HG03378 (cell line): ENCODE data around the gene CST4.
"Not testable (repeated sequence)": the region's sequence is repeated elsewhere in the genome, so short reads cannot be mapped to it uniquely, and the experiment has no call there.

Experiments used
- ATAC-seq: cut with Tn5 transposase; IDR thresholded peaks from one replicate; pipeline ENCODE4 v1.9.1; 2021; ENCODE audit warnings: mild to moderate bottlenecking, moderate library complexity; ENCODE audit not compliant: unreplicated experiment

The CST4 gene

GRCh38 chr20:23690581-23690980 is 1.7 kb upstream of the CST4 start:
- ATAC-seq, result no peak

GRCh38 chr20:23689399-23689690 is 507 bp upstream of the CST4 start:
- no peak for ATAC-seq

GRCh38 chr20:23687986-23688385 is 852 bp downstream of the CST4 start:
- no peak for ATAC-seq

GRCh38 chr20:23686046-23686750 is 2.6 kb downstream of the CST4 start:
- ATAC-seq, result no peak

GRCh38 chr20:23685529-23685896 is 3.3 kb downstream of the CST4 start:
- ATAC-seq, result not testable (repeated sequence)

- no peak for ATAC-seq
These were observed 4.6 kb downstream of the CST4 start for GRCh38 chr20:23684261-23684660.

GRCh38 chr20:23683807-23684206 is 5.0 kb downstream of the CST4 start:
- ATAC-seq, result no peak

- ATAC-seq, result no peak
These were observed 5.6 kb downstream of the CST4 start for GRCh38 chr20:23683281-23683680.

- no peak for ATAC-seq
These were observed 8.7 kb downstream of the CST4 start for GRCh38 chr20:23680146-23680545.

GRCh38 chr20:23679133-23680092 is 9.4 kb downstream of the CST4 start:
- no peak for ATAC-seq

- ATAC-seq, result no peak
These were observed 15.6 kb downstream of the CST4 start for GRCh38 chr20:23673209-23673608.

GRCh38 chr20:23672158-23672557 is 16.7 kb downstream of the CST4 start:
- ATAC-seq, result no peak

- ATAC-seq, result no peak
These were observed 17.4 kb downstream of the CST4 start for GRCh38 chr20:23671479-23671878.

- ATAC-seq, result no peak
These were observed 18.5 kb downstream of the CST4 start for GRCh38 chr20:23670361-23670760.

GRCh38 chr20:23669866-23670265 is 19.0 kb downstream of the CST4 start:
- no peak for ATAC-seq

- no peak for ATAC-seq
These were observed 19.5 kb downstream of the CST4 start for GRCh38 chr20:23669327-23669726.

GRCh38 chr20:23668477-23668951 is 20.3 kb downstream of the CST4 start:
- ATAC-seq, result peak; percentile 80

- no peak for ATAC-seq
These were observed 21.2 kb downstream of the CST4 start for GRCh38 chr20:23667666-23668065.

- ATAC-seq, result no peak
These were observed 22.1 kb downstream of the CST4 start for GRCh38 chr20:23666698-23667097.

- no peak for ATAC-seq
These were observed 22.6 kb downstream of the CST4 start for GRCh38 chr20:23666189-23666588.

GRCh38 chr20:23664954-23665353 is 23.9 kb downstream of the CST4 start:
- ATAC-seq, result no peak

- ATAC-seq, result not testable (repeated sequence)
These were observed 24.8 kb downstream of the CST4 start for GRCh38 chr20:23664046-23664445.
